Upper lobe of right lung (tissue), 1 donor: ENCODE data around the gene BMPR1B. TPM values are rescaled to one million over a fixed set of nuclear protein-coding genes. Genes with fewer than 3 reads are reported as not detected.

Source experiments
- ATAC-seq: fragments of 200-7000 bp; cut with Tn5 transposase; one replicate; pipeline ENCODE4 v1.9.1; 2020; ENCODE audit warnings: mild to moderate bottlenecking, moderate library complexity
- DNase-seq: peaks from one replicate; pipeline ENCODE4 v3.0.0-alpha.2; 2020
- H3K27ac ChIP-seq: fragments of 200-600 bp; one replicate; pipeline ENCODE4 v1.8.0; 2022
- H3K27me3 ChIP-seq: fragments of 200-600 bp; one replicate; pipeline ENCODE4 v1.8.0; 2022; ENCODE audit warnings: mild to moderate bottlenecking
- H3K36me3 ChIP-seq: fragments of 200-600 bp; one replicate; pipeline ENCODE4 v1.8.0; 2022
- H3K4me1 ChIP-seq: fragments of 200-600 bp; one replicate; pipeline ENCODE4 v1.8.0; 2022
- H3K4me3 ChIP-seq: fragments of 200-600 bp; one replicate; pipeline ENCODE4 v1.8.0; 2022; ENCODE audit warnings: mild to moderate bottlenecking
- H3K9me3 ChIP-seq: fragments of 200-600 bp; one replicate; pipeline ENCODE4 v1.8.0; 2022
- intact Hi-C: fragments of 100-400 bp; cut with DNase I; formaldehyde crosslinking; loops from one replicate; pipeline ENCODE4 v1.11.0; 2022
- total RNA-seq: library from RNA; stranded (reverse); fragmentation: NEBNext Ultra II Directional; extraction: Animal tissue kit (Norgen Biotek cat#: 25700); gene quantifications from one replicate; pipeline ENCODE4 v1.2.1, GENCODE V29; 2021
- TF ChIP-seq, protein P1 (sequence below): fragments of 200-600 bp; IDR thresholded peaks from one replicate; pipeline ENCODE4 v1.8.0; 2022; ENCODE audit warnings: antibody characterized with exemption
- donor health status: DM: no; HTN: yes; CAD: no; lungs with severe emphysema.

The BMPR1B gene
- total RNA-seq, 1 donor from 2014 or later: 3.0 TPM

DNA sequence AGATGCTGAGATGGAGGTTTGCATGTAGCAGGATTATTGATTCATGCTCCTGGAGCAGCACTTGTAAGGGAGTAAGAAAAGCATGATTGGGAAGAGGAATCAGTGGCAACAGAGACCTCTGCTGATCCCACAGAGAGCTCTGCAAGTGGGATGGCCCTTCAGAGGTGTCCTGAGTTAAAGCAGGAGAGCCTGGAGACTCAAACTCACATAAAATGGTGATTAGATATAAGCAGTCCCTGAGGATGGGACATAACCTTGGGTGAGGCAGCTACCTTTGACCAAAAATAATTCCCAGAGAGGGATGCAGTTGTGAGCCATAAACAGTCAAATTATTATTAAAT lies 25.4 kb upstream of the BMPR1B start:
- H3K36me3 ChIP-seq: no peaks in the 10 kb centered on the region
- no peaks in the 10 kb centered on the region for H3K9me3 ChIP-seq
- H3K4me1 ChIP-seq: no peaks in the 10 kb centered on the region
- H3K27ac ChIP-seq: no peak overlapping the region
- no peak for ATAC-seq
- intact Hi-C loops: no loop called here
- TF ChIP-seq, protein P1, sequence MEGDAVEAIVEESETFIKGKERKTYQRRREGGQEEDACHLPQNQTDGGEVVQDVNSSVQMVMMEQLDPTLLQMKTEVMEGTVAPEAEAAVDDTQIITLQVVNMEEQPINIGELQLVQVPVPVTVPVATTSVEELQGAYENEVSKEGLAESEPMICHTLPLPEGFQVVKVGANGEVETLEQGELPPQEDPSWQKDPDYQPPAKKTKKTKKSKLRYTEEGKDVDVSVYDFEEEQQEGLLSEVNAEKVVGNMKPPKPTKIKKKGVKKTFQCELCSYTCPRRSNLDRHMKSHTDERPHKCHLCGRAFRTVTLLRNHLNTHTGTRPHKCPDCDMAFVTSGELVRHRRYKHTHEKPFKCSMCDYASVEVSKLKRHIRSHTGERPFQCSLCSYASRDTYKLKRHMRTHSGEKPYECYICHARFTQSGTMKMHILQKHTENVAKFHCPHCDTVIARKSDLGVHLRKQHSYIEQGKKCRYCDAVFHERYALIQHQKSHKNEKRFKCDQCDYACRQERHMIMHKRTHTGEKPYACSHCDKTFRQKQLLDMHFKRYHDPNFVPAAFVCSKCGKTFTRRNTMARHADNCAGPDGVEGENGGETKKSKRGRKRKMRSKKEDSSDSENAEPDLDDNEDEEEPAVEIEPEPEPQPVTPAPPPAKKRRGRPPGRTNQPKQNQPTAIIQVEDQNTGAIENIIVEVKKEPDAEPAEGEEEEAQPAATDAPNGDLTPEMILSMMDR: no peak
- no peak for DNase-seq
- no peaks in the 10 kb centered on the region for H3K27me3 ChIP-seq
- no peak overlapping the region for H3K4me3 ChIP-seq

DNA sequence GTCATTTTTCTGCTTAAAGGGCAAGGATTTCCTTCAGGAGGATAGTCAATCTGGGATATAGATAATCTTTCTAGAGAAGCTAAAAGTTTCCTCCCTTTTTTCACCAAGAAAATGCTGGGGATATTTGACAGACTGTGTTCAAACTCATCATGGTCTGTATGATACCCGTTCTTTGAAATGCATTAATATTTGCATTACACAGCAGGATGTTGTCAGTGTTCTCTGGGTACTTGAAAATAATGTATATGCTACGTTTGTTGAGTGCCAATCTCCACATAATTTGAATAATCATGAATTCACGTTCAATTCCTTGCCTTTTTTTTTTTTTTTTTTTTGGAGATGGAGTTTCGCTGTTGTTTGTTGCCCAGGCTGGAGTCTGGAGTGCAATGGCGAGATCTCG lies 18.0 kb upstream of the BMPR1B start:
- H3K36me3 ChIP-seq: no peaks in the 10 kb centered on the region
- no peaks in the 10 kb centered on the region for H3K27me3 ChIP-seq
- ATAC-seq: no peak
- TF ChIP-seq, protein P1: no peak
- H3K4me1 ChIP-seq: no peaks in the 10 kb centered on the region
- H3K4me3 ChIP-seq: no peak overlapping the region
- no peak overlapping the region for H3K27ac ChIP-seq
- intact Hi-C loops: no loop called here
- H3K9me3 ChIP-seq: no peaks in the 10 kb centered on the region
- no peak for DNase-seq

DNA sequence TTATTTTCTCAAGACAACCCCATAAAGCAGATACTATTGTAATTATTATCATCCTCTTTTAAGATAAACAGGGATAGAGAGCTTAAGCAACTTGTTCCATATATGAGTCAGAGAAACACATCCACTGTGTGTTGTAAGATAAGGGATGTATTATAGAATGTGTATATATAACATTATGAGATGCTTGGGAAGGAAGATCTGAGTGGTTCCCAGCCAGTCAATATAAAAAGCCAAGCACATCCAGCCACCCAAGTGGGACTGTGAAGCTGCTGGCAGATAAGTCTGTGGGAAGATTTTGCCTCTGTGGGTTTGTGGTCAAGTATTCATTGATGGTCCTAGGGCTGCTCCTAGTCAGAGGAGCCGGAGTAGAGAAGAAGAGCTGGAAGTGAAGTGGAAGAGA lies 16.5 kb upstream of the BMPR1B start:
- no peaks in the 10 kb centered on the region for H3K4me1 ChIP-seq
- TF ChIP-seq, protein P1: no peak
- no peaks in the 10 kb centered on the region for H3K9me3 ChIP-seq
- intact Hi-C loops: no loop called here
- H3K27ac ChIP-seq: no peak overlapping the region
- DNase-seq (no peak), ATAC-seq (no peak)
- no peaks in the 10 kb centered on the region for H3K36me3 ChIP-seq
- H3K4me3 ChIP-seq: no peak overlapping the region
- no peaks in the 10 kb centered on the region for H3K27me3 ChIP-seq

DNA sequence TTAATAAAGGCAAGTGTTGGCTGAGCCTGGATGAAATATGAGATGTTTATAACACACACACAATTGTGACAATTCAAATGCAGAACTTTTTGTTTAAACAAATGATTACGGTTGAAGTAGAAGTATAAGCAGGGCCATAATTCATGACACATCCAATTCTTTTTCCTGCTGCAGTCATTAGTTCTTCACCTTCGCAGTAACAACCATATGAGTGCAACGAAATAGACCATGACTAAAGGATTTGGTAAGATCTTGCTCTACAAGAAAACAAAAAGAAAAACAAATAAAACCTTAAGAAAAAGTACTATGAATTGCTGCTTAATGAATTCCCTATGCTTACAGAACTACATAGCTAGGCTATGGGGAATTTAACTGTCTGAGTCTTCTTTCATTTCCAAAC lies 13.9 kb upstream of the BMPR1B start:
- no peaks in the 10 kb centered on the region for H3K9me3 ChIP-seq
- intact Hi-C loops: no loop called here
- H3K4me3 ChIP-seq: no peak overlapping the region
- TF ChIP-seq, protein P1: no peak
- no peak overlapping the region for H3K27ac ChIP-seq
- no peaks in the 10 kb centered on the region for H3K36me3 ChIP-seq
- no peak for ATAC-seq
- no peak for DNase-seq
- no peaks in the 10 kb centered on the region for H3K4me1 ChIP-seq
- no peaks in the 10 kb centered on the region for H3K27me3 ChIP-seq

DNA sequence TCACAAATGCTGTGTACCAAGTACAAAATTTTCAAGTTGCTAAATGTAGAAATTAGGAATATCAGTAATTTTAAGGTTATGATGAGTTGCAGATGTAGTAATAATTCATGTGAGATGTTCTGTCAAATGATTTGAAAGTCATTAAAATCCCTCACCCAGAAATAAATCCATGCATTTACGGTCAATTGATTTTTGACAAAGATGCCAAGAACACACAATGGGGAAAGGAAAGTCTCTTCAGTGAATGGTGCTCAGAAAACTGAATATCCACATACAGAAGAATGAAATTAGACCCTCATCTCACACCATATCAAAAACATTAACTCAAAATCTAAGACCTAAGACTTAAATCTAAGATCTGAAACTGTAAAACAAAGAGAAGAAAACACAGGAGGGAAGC lies 12.9 kb upstream of the BMPR1B start:
- no peak overlapping the region for H3K27ac ChIP-seq
- intact Hi-C loops: no loop called here
- no peak for ATAC-seq
- no peaks in the 10 kb centered on the region for H3K9me3 ChIP-seq
- no peak for DNase-seq
- no peaks in the 10 kb centered on the region for H3K27me3 ChIP-seq
- H3K4me1 ChIP-seq: no peaks in the 10 kb centered on the region
- H3K36me3 ChIP-seq: no peaks in the 10 kb centered on the region
- TF ChIP-seq, protein P1: no peak
- no peak overlapping the region for H3K4me3 ChIP-seq

DNA sequence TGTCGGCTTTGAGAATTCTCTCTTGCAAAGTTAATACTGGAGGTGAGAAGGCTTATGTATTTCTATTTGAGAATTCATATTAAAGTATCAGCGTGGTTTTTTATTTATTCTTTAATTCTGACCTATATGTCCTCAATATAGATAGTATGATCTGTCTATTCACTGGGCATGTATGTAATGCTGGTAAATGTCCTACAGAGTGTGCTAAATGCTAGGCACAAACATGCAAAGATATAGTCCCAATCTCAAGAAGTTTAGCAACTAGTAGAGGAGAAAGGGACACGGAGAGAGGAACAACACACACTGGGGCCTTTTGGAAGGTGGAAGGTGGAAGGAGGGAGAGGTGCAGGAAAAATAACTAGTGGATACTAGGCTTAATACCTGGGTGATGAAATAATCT lies 11.0 kb upstream of the BMPR1B start:
- no peak overlapping the region for H3K4me3 ChIP-seq
- no peaks in the 10 kb centered on the region for H3K36me3 ChIP-seq
- H3K9me3 ChIP-seq: no peaks in the 10 kb centered on the region
- H3K4me1 ChIP-seq: no peaks in the 10 kb centered on the region
- H3K27ac ChIP-seq: no peak overlapping the region
- H3K27me3 ChIP-seq: no peaks in the 10 kb centered on the region
- TF ChIP-seq, protein P1: no peak
- intact Hi-C loops: no loop called here
- ATAC-seq (no peak), DNase-seq (no peak)
